Activated CD8-positive, alpha-beta memory T cell treated with anti-CD3 and anti-CD28 coated beads, Interleukin-2, amount 50 U/mL, for 24 hours (primary cell): Measurements from ENCODE around the gene RNF126.
"Not testable (repeated sequence)": the region's sequence is repeated elsewhere in the genome, so short reads cannot be mapped to it uniquely, and the experiment has no call there.

Experiments used
- DNase-seq: peaks from one replicate; pipeline ENCODE4 v3.0.0-alpha.2; 2020; ENCODE audit errors: extremely low read depth

Gene RNF126

GRCh38 chr19:613732-614567 lies 49.1 kb downstream of the RNF126 start:
- DNase-seq, result no peak

GRCh38 chr19:612941-613340 lies 50.1 kb downstream of the RNF126 start:
- DNase-seq, result no peak

GRCh38 chr19:611481-611868 lies 51.5 kb downstream of the RNF126 start:
- no peak for DNase-seq

GRCh38 chr19:610801-611480 lies 52.1 kb downstream of the RNF126 start:
- DNase-seq, result no peak

- no peak for DNase-seq
Observed at GRCh38 chr19:610071-610800, 52.8 kb downstream of the RNF126 start.

GRCh38 chr19:609004-609346 lies 54.0 kb downstream of the RNF126 start:
- DNase-seq, result no peak

GRCh38 chr19:608155-609003 lies 54.6 kb downstream of the RNF126 start:
- no peak for DNase-seq

GRCh38 chr19:607301-608154 lies 55.5 kb downstream of the RNF126 start:
- no peak for DNase-seq

GRCh38 chr19:605061-605971 lies 57.7 kb downstream of the RNF126 start:
- DNase-seq, result not testable (repeated sequence)

GRCh38 chr19:604355-604754 lies 58.7 kb downstream of the RNF126 start:
- no peak for DNase-seq

GRCh38 chr19:603779-604178 lies 59.2 kb downstream of the RNF126 start:
- not testable (repeated sequence) for DNase-seq

- not testable (repeated sequence) for DNase-seq
Observed at GRCh38 chr19:603302-603639, 59.7 kb downstream of the RNF126 start.

GRCh38 chr19:602391-603301 lies 60.4 kb downstream of the RNF126 start:
- no peak for DNase-seq

- no peak for DNase-seq
Observed at GRCh38 chr19:601790-602189, 61.2 kb downstream of the RNF126 start.

- no peak for DNase-seq
Observed at GRCh38 chr19:601310-601709, 61.7 kb downstream of the RNF126 start.
